Transverse colon (tissue), 4 donors: ENCODE data around the gene KIF16B. TPM values are rescaled to one million over a fixed set of nuclear protein-coding genes. Genes with fewer than 3 reads are reported as not detected.

Experiments used
- DNase-seq: peaks from one replicate; pipeline ENCODE4 v3.0.0-alpha.2; 2019
- H3K27ac ChIP-seq, 4 donors: fragments of 200-600 bp; sonication (generic); 2 replicates each; pipeline ENCODE4 v1.5.1; 2016 to 2018; ENCODE audit warnings: inconsistent platforms in 4 of 4
- H3K27me3 ChIP-seq: fragments of 200-600 bp; sonication (generic); 2 replicates; pipeline ENCODE4 v1.5.1; 2017; ENCODE audit warnings: inconsistent platforms
- H3K36me3 ChIP-seq, 4 donors: fragments of 200-600 bp; sonication (generic); 2 replicates each; pipeline ENCODE4 v1.5.1; 2017 to 2019; ENCODE audit warnings: inconsistent platforms in 4 of 4
- H3K4me1 ChIP-seq, 4 donors: fragments of 200-600 bp; sonication (generic); 2 replicates each; pipeline ENCODE4 v1.5.1; 2017 to 2020; ENCODE audit warnings: inconsistent platforms in 4 of 4
- H3K4me3 ChIP-seq, 4 donors: fragments of 200-600 bp; sonication (generic); 1 replicate in 1 of 4; 2 replicates in 3 of 4; pipeline versions ENCODE4 v1.5.1 to v1.6.1; 2017 to 2019; ENCODE audit warnings: inconsistent platforms in 4 of 4
- H3K9me3 ChIP-seq, 2 donors: fragments of 200-600 bp; sonication (generic); 2 replicates each; pipeline ENCODE4 v1.5.1; 2017 to 2019; ENCODE audit warnings: inconsistent platforms in 2 of 2
- EP300 ChIP-seq: sonication (generic); formaldehyde crosslinking; IDR thresholded peaks from one replicate; pipeline ENCODE4 v1.6.1; 2017; ENCODE audit warnings: antibody characterized with exemption, low read depth
- POLR2A ChIP-seq: fragments of 450-650 bp; IDR thresholded peaks from one replicate; pipeline ENCODE4 v1.6.1; 2016; ENCODE audit warnings: antibody characterized with exemption, mild to moderate bottlenecking, moderate library complexity
- POLR2AphosphoS5 ChIP-seq, 3 donors: sonication (generic); formaldehyde crosslinking; IDR thresholded peaks; one replicate each; pipeline ENCODE4 v1.6.1; 2016; ENCODE audit warnings: antibody characterized with exemption in 3 of 3
- WGBS, 2 donors: methylation state at CpG; one replicate each; pipeline ENCODE4 v1.1.5; 2018; ENCODE audit warnings: low coverage in 1 of 2; 5-methylcytosine and 5-hydroxymethylcytosine counted together
- in situ Hi-C, 4 donors: fragments of 200-750 bp; cut with MboI; loops; one replicate each; pipeline versions ENCODE4 v1.15.0 to v1.15.1; 2017; ENCODE audit warnings: low sequenced_read_pairs in 3 of 4, low pct_ligation_motif_present in 1 of 4, low pct_unique_long_range_greater_than_20kb in 1 of 4
- intact Hi-C: fragments of 100-400 bp; cut with DNase I; formaldehyde crosslinking; loops from one replicate; pipeline ENCODE4 v1.15.1; 2023; ENCODE audit warnings: low total_unique reads
- total RNA-seq, 4 donors: library from RNA; depleted of rRNA; stranded (reverse); fragments of >200 nt; gene quantifications; one replicate each; pipeline ENCODE4 v1.1.0, GENCODE V29; 2016
- TF ChIP-seq, protein P1 (sequence below), 5 experiments: fragments of 200-600 bp in 3 of 5; fragments of 450-650 bp in 2 of 5; sonication (generic) in 3 of 5; IDR thresholded peaks; 1 replicate in 2 of 5; 2 replicates in 3 of 5; pipeline ENCODE4 v1.5.1; 2016 to 2017; ENCODE audit warnings: antibody characterized with exemption in 5 of 5, inconsistent platforms in 3 of 5, mild to moderate bottlenecking in 2 of 5, moderate library complexity in 1 of 5

The KIF16B gene
- total RNA-seq, 4 donors from 2014 or later: 82.7 to 154 (median 90.1) TPM

GRCh38 chr20:16415071-16416053, 157.9 kb downstream of the KIF16B start:
- in situ Hi-C loops: no loop called here
- no peak overlapping the region for H3K4me3 ChIP-seq
- intact Hi-C loops: no loop called here
- H3K36me3 ChIP-seq: no peaks in the 10 kb centered on the region
- 94% methylated on average over 4 of the region's 4 CpGs for WGBS, 2 donors
- no peaks in the 10 kb centered on the region for H3K4me1 ChIP-seq
- H3K9me3 ChIP-seq: no peaks in the 10 kb centered on the region
- no peak for DNase-seq
- no peak for TF ChIP-seq POLR2AphosphoS5 (IDR thresholded peaks at IDR 0.05)
- TF ChIP-seq POLR2A: no peak
- TF ChIP-seq, protein P1, sequence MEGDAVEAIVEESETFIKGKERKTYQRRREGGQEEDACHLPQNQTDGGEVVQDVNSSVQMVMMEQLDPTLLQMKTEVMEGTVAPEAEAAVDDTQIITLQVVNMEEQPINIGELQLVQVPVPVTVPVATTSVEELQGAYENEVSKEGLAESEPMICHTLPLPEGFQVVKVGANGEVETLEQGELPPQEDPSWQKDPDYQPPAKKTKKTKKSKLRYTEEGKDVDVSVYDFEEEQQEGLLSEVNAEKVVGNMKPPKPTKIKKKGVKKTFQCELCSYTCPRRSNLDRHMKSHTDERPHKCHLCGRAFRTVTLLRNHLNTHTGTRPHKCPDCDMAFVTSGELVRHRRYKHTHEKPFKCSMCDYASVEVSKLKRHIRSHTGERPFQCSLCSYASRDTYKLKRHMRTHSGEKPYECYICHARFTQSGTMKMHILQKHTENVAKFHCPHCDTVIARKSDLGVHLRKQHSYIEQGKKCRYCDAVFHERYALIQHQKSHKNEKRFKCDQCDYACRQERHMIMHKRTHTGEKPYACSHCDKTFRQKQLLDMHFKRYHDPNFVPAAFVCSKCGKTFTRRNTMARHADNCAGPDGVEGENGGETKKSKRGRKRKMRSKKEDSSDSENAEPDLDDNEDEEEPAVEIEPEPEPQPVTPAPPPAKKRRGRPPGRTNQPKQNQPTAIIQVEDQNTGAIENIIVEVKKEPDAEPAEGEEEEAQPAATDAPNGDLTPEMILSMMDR (IDR thresholded peaks at IDR 0.05): no peak
- TF ChIP-seq EP300: no peak
- H3K27ac ChIP-seq: no peak overlapping the region
- no peaks in the 10 kb centered on the region for H3K27me3 ChIP-seq

GRCh38 chr20:16412906-16413305, 160.3 kb downstream of the KIF16B start:
- TF ChIP-seq POLR2A: no peak
- TF ChIP-seq, protein P1 (IDR thresholded peaks at IDR 0.05): no peak
- no peak for TF ChIP-seq EP300
- TF ChIP-seq POLR2AphosphoS5 (IDR thresholded peaks at IDR 0.05): no peak
- no peak overlapping the region for H3K4me3 ChIP-seq
- no peak overlapping the region for H3K27ac ChIP-seq
- WGBS, 2 donors: 88 to 100% methylated on average over 1 of the region's 1 CpG
- no peaks in the 10 kb centered on the region for H3K4me1 ChIP-seq
- DNase-seq: no peak
- in situ Hi-C loops: no loop called here
- intact Hi-C loops: no loop called here
- H3K27me3 ChIP-seq: no peaks in the 10 kb centered on the region
- no peaks in the 10 kb centered on the region for H3K9me3 ChIP-seq
- H3K36me3 ChIP-seq: no peaks in the 10 kb centered on the region

GRCh38 chr20:16411361-16411760, 161.9 kb downstream of the KIF16B start:
- 96 to 97% methylated on average over 3 of the region's 3 CpGs for WGBS, 2 donors
- Histone ChIP-seq H3K27ac (no peak overlapping the region), H3K4me1 (no peaks in the 10 kb centered on the region), H3K9me3 (no peaks in the 10 kb centered on the region), H3K4me3 (no peak overlapping the region), H3K36me3 (no peaks in the 10 kb centered on the region), H3K27me3 (no peaks in the 10 kb centered on the region)
- intact Hi-C loops (no loop called here), in situ Hi-C loops (no loop called here)
- TF ChIP-seq POLR2A: no peak
- TF ChIP-seq EP300: no peak
- TF ChIP-seq, protein P1 (IDR thresholded peaks at IDR 0.05): no peak
- no peak for TF ChIP-seq POLR2AphosphoS5 (IDR thresholded peaks at IDR 0.05)
- no peak for DNase-seq

DNA sequence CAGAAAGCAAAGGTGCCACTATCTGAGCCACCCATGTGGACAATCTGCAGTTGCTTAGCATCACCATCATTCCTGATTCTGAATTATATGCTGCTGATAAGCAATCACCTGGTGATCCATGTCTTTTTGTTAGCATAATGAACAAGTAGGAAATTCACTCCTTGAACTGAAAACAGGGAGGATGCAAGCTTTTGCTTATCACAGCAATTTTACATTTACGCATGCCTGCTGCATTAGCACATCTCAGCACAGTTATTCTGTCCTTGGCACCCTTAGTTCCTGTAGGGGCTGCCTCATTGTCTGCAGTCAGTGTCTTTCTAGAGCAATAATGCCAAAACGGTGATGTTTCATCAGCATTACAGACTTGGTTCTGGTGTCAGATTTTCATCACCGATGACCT, 162.6 kb downstream of the KIF16B start:
- H3K27ac ChIP-seq: no peak overlapping the region
- in situ Hi-C loops (no loop called here), intact Hi-C loops (no loop called here)
- H3K4me1 ChIP-seq: no peaks in the 10 kb centered on the region
- 95 to 100% methylated on average over 1 to 3 of the region's 3 CpGs for WGBS, 2 donors
- H3K36me3 ChIP-seq: peaks cover 0 to 6% (median 2%) of the 10 kb centered on the region in 4 donors
- no peak overlapping the region for H3K4me3 ChIP-seq
- H3K9me3 ChIP-seq: no peaks in the 10 kb centered on the region
- no peaks in the 10 kb centered on the region for H3K27me3 ChIP-seq
- no peak for DNase-seq
- TF ChIP-seq POLR2AphosphoS5 (IDR thresholded peaks at IDR 0.05): no peak
- TF ChIP-seq, protein P1 (IDR thresholded peaks at IDR 0.05): no peak
- no peak for TF ChIP-seq POLR2A
- TF ChIP-seq EP300: no peak
